ENCODE results near the gene ZNF644.

ZNF644 gene

GRCh38 chr1:90990779-90991178 lies 31.1 kb downstream of the ZNF644 start:
- H3K4me3 ChIP-seq (replicated peaks; ENCODE audit: low read depth, low read length) = no peak overlapping the region
- TF ChIP-seq CTCF (IDR thresholded peaks at IDR 0.05; ENCODE audit: low read depth, low read length, missing control alignments) = no peak
- no peak for DNase-seq (ENCODE audit: extremely low read depth, low read depth)

DNA sequence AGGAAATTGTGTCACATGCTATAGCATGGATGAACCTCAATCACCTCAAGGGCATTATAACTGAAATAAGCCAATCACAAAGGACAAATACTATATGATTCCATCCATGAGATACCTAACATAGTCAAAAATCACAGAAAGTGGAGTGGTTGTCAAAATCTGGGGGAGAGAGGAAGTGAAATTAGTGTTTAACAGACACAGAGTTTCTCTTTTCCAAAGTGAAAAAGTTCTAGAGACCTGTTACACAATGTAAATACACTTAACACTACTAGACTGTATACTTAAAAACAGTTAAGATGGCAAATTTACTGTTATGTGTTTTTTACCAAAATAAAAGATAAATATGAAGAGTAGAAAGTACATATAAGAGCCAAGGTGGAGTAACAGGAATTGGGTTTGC lies 31.8 kb downstream of the ZNF644 start:
- no peak overlapping the region for H3K4me3 ChIP-seq (replicated peaks; ENCODE audit: low read depth, low read length)
- TF ChIP-seq CTCF (IDR thresholded peaks at IDR 0.05; ENCODE audit: low read depth, low read length, missing control alignments) = no peak
- DNase-seq (ENCODE audit: extremely low read depth, low read depth) = no peak

DNA sequence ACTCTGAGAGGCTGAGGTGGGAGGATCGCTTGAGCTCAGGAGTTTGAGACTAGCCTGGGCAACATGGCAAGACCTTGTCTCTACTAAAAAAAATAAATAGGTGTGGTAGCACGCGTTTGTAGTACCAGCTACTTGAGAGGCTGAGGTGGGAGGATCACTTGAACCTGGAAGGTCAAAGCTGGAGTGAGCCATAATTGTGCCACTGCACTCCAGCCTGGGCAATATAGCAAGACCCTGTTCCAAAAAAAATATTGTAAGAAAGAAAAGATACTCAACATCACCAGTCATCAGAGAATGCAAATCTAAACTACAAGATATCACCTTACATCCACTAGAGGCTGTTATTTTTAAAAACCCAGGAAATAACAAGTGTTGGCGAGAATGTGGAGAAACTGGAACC lies 32.5 kb downstream of the ZNF644 start:
- TF ChIP-seq CTCF (IDR thresholded peaks at IDR 0.05; ENCODE audit: low read depth, low read length, missing control alignments) = no peak
- H3K4me3 ChIP-seq (replicated peaks; ENCODE audit: low read depth, low read length) = no peak overlapping the region

GRCh38 chr1:90987841-90988240 lies 34.0 kb downstream of the ZNF644 start:
- no peak overlapping the region for H3K4me3 ChIP-seq (replicated peaks; ENCODE audit: low read depth, low read length)
- no peak for TF ChIP-seq CTCF (IDR thresholded peaks at IDR 0.05; ENCODE audit: low read depth, low read length, missing control alignments)
- DNase-seq (ENCODE audit: extremely low read depth, low read depth) = no peak

More for the DNA sequence above, 32.5 kb downstream of the ZNF644 start:
- no peak for DNase-seq (ENCODE audit: extremely low read depth, low read depth)

DNA sequence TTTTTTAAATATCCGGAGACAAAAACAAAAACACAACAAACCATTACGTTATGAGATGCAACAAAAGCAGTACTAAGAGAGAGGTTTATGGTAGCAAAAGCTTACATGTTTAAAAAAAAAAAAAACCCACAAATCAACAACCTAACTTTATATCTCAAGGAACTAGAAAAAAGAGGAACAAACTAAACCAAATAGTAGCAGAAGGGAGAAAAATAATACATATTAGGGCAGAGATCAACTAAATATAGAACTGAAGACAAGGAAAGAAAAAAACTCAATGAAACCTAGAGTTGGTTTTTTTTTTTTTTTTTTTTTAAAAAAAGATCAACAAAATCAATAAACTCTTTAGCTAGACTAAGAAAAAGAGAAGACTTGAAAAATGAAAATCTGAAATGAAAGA lies 34.9 kb downstream of the ZNF644 start:
- no peak for TF ChIP-seq CTCF (IDR thresholded peaks at IDR 0.05; ENCODE audit: low read depth, low read length, missing control alignments)
- H3K4me3 ChIP-seq (replicated peaks; ENCODE audit: low read depth, low read length) = no peak overlapping the region
- no peak for DNase-seq (ENCODE audit: extremely low read depth, low read depth)

- no peak for DNase-seq (ENCODE audit: extremely low read depth, low read depth)
- TF ChIP-seq CTCF (IDR thresholded peaks at IDR 0.05; ENCODE audit: low read depth, low read length, missing control alignments) = no peak
- H3K4me3 ChIP-seq (replicated peaks; ENCODE audit: low read depth, low read length) = no peak overlapping the region
These were observed 44.3 kb downstream of the ZNF644 start for GRCh38 chr1:90977522-90977921.
